Measurements from ENCODE around the gene RPS6KC1. TPM values are rescaled to one million over a fixed set of nuclear protein-coding genes. Genes with fewer than 3 reads are reported as not detected.
A peak's percentile ranks its signal among the peaks of the same experiment; 100 is the strongest.

The RPS6KC1 gene
- total RNA-seq: 12.9 and 19.7 TPM in 2 replicates

GRCh38 chr1:213051127-213051880, at the start of gene RPS6KC1:
Gene RPS6KC1 (plus strand): TSS chr1:213051241. CDS start chr1:213051405, 164 bp downstream.
- TF ChIP-seq CTCF (IDR thresholded peaks at IDR 0.05; ENCODE audit: insufficient read depth, low read length, severe bottlenecking): peak; percentile 11
- no peak for FAIRE-seq
- Histone ChIP-seq H3K27me3 (ENCODE audit: control insufficient read depth, insufficient read depth, low read length) (no peaks in the 10 kb centered on the region), H3K4me3 (ENCODE audit: low read depth, low read length) (peak within 1 kb of the TSS; percentile 92), H3K36me3 (ENCODE audit: control insufficient read depth, insufficient read depth, low read length) (no peaks in the 10 kb centered on the region)
- DNase-seq (ENCODE audit: low read depth): peak; percentile 74

GRCh38 chr1:213003256-213003655, 47.8 kb upstream of the RPS6KC1 start:
- no peak for TF ChIP-seq CTCF (IDR thresholded peaks at IDR 0.05; ENCODE audit: insufficient read depth, low read length, severe bottlenecking)
- H3K4me3 ChIP-seq (ENCODE audit: low read depth, low read length): no peak overlapping the region
- FAIRE-seq (no peak), DNase-seq (ENCODE audit: low read depth) (no peak)
- H3K36me3 ChIP-seq (ENCODE audit: control insufficient read depth, insufficient read depth, low read length): peaks cover 2% of the 10 kb centered on the region
- H3K27me3 ChIP-seq (ENCODE audit: control insufficient read depth, insufficient read depth, low read length): no peaks in the 10 kb centered on the region

GRCh38 chr1:213008564-213008963, 42.5 kb upstream of the RPS6KC1 start:
- no peak overlapping the region for H3K4me3 ChIP-seq (ENCODE audit: low read depth, low read length)
- DNase-seq (ENCODE audit: low read depth) (no peak), FAIRE-seq (no peak)
- no peak for TF ChIP-seq CTCF (IDR thresholded peaks at IDR 0.05; ENCODE audit: insufficient read depth, low read length, severe bottlenecking)
- H3K36me3 ChIP-seq (ENCODE audit: control insufficient read depth, insufficient read depth, low read length): peaks cover 4% of the 10 kb centered on the region
- no peaks in the 10 kb centered on the region for H3K27me3 ChIP-seq (ENCODE audit: control insufficient read depth, insufficient read depth, low read length)

- FAIRE-seq (no peak), DNase-seq (ENCODE audit: low read depth) (peak; percentile 14)
- TF ChIP-seq CTCF (IDR thresholded peaks at IDR 0.05; ENCODE audit: insufficient read depth, low read length, severe bottlenecking): no peak
- Histone ChIP-seq H3K27me3 (ENCODE audit: control insufficient read depth, insufficient read depth, low read length) (no peaks in the 10 kb centered on the region), H3K4me3 (ENCODE audit: low read depth, low read length) (peak overlapping the region; percentile 89), H3K36me3 (ENCODE audit: control insufficient read depth, insufficient read depth, low read length) (peaks cover 2% of the 10 kb centered on the region)
Observed at GRCh38 chr1:213014642-213015041, 36.4 kb upstream of the RPS6KC1 start.

GRCh38 chr1:213015099-213016050, 35.7 kb upstream of the RPS6KC1 start, which contains the start of gene ANGEL2:
Gene ANGEL2 (minus strand): TSS chr1:213015867. CDS start chr1:213015671, 196 bp downstream.
- peaks cover 2% of the 10 kb centered on the region for H3K36me3 ChIP-seq (ENCODE audit: control insufficient read depth, insufficient read depth, low read length)
- DNase-seq (ENCODE audit: low read depth) (peak; percentile 95), FAIRE-seq (no peak)
- TF ChIP-seq CTCF (IDR thresholded peaks at IDR 0.05; ENCODE audit: insufficient read depth, low read length, severe bottlenecking): no peak
- peak within 1 kb of the TSS; percentile 89 for H3K4me3 ChIP-seq (ENCODE audit: low read depth, low read length)
- no peaks in the 10 kb centered on the region for H3K27me3 ChIP-seq (ENCODE audit: control insufficient read depth, insufficient read depth, low read length)
